BLaER1 treated with 17β-estradiol and CSF1 and Interleukin-3, amounts not matched to agents 10 nM and 100 nM (cell line): ENCODE results near the gene CMTR1.

Experiments
- H3K27ac ChIP-seq, 11 experiments: shearing (Covaris generic); formaldehyde crosslinking; 2 replicates each; pipeline ENCODE4 v1.8.1; 2022
- H3K27me3 ChIP-seq, 11 experiments: shearing (Covaris generic); formaldehyde crosslinking; 2 replicates each; pipeline ENCODE4 v1.8.1; 2022
- H3K36me3 ChIP-seq, 11 experiments: shearing (Covaris generic); formaldehyde crosslinking; 2 replicates each; pipeline ENCODE4 v1.8.1; 2022
- H3K4me1 ChIP-seq, 10 experiments: shearing (Covaris generic); formaldehyde crosslinking; 2 replicates each; pipeline ENCODE4 v1.8.1; 2022
- H3K4me2 ChIP-seq, 11 experiments: shearing (Covaris generic); formaldehyde crosslinking; 2 replicates each; pipeline ENCODE4 v1.8.1; 2022
- H3K4me3 ChIP-seq, 10 experiments: shearing (Covaris generic); formaldehyde crosslinking; 2 replicates each; pipeline ENCODE4 v1.8.1; 2022
- H3K9ac ChIP-seq, 11 experiments: shearing (Covaris generic); formaldehyde crosslinking; 2 replicates each; pipeline ENCODE4 v1.8.1; 2022
- H3K9me3 ChIP-seq, 11 experiments: shearing (Covaris generic); formaldehyde crosslinking; replicated peaks in 1 of 11; 2 replicates each; pipeline ENCODE4 v1.8.1; 2022
- H4K20me1 ChIP-seq, 11 experiments: shearing (Covaris generic); formaldehyde crosslinking; 2 replicates each; pipeline ENCODE4 v1.8.1; 2022
- Cebpa-rat ChIP-seq, 11 experiments: shearing (Covaris generic); IDR thresholded peaks; 2 replicates each; pipeline ENCODE4 v1.8.1; 2022

The CMTR1 gene

DNA sequence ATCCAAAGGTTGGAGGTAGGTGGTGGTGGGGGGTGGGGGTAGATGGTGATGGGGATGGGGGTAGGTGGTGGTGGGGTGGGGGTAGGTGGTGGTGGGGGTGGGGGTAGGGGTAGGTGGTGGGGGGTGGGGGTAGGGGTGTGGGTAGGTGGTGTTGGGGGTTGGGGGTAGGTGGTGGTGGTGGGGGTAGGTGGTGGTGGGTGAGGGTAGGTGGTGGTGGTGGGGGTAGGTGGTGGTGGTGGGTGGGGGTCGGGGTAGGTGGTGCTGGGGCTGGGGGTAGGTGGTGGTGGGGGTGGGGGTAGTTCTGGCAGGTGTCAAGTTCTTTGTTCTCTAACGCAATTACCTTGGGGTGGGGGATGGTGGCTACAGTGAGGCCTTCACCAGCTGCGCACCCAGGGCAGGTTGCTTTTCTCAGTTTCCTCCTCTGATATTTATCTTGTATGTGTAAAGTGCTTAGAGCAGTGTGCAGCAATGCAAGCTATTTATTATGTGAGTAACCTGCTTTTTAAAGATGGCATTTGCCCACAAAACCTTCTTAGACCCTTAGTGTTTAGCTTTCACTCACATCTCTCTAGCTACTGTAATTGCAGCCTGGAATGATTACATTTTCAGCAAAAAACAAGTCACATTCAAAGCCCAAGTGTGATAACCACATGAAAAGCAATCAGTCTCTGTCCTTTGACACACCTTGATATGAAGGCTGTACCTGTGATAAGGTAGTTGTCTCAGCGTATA is 74.8 kb downstream of the CMTR1 start:
- no peaks in the 10 kb centered on the region for H3K36me3 ChIP-seq
- peaks cover 26 to 49% (median 43%) of the 10 kb centered on the region in 10 experiments for H3K4me1 ChIP-seq
- H3K27me3 ChIP-seq = no peaks in the 10 kb centered on the region
- no peak overlapping the region for H3K4me3 ChIP-seq
- H4K20me1 ChIP-seq = no peaks in the 10 kb centered on the region
- no peak overlapping the region for H3K9ac ChIP-seq
- no peak overlapping the region for H3K27ac ChIP-seq
- H3K4me2 ChIP-seq = no peak overlapping the region
- TF ChIP-seq Cebpa-rat (IDR thresholded peaks at IDR 0.05) = no peak
- no peaks in the 10 kb centered on the region for H3K9me3 ChIP-seq

DNA sequence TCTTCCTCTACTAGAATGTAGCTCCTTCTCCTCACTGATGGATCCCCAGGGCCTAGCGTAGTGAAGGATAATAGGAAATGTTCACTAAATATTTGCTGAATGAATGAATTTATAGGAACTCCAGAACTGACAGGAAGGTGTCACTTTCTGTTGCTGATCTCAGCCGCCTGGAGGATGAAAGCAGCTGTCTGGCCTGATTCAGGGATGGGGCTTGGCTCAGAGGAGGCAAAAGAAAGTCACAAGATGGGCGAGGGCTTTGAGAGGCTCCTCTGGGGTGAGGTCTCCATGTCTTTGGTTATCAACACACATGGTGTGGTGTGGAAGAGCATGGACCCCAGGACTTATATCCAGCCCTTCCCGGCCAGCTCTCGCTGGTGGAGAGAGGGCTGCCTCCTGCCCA is 78.2 kb downstream of the CMTR1 start:
- H3K4me2 ChIP-seq = peak overlapping the region in 7 of 11 experiments; percentile 21 to 99 (median 97); a peak in 5 of 22 replicates
- H3K27ac ChIP-seq = no peak overlapping the region
- H3K9me3 ChIP-seq = no peaks in the 10 kb centered on the region
- 0 out of 22 replicates have a peak overlapping the region, but pooled peaks of 1 of the 11 experiments have one; percentile 2 for H3K9ac ChIP-seq
- H3K36me3 ChIP-seq = no peaks in the 10 kb centered on the region
- H3K4me1 ChIP-seq = peaks cover 38 to 53% (median 52%) of the 10 kb centered on the region in 10 experiments
- no peaks in the 10 kb centered on the region for H3K27me3 ChIP-seq
- H4K20me1 ChIP-seq = no peaks in the 10 kb centered on the region
- H3K4me3 ChIP-seq = no peak overlapping the region
- no peak for TF ChIP-seq Cebpa-rat (IDR thresholded peaks at IDR 0.05)

DNA sequence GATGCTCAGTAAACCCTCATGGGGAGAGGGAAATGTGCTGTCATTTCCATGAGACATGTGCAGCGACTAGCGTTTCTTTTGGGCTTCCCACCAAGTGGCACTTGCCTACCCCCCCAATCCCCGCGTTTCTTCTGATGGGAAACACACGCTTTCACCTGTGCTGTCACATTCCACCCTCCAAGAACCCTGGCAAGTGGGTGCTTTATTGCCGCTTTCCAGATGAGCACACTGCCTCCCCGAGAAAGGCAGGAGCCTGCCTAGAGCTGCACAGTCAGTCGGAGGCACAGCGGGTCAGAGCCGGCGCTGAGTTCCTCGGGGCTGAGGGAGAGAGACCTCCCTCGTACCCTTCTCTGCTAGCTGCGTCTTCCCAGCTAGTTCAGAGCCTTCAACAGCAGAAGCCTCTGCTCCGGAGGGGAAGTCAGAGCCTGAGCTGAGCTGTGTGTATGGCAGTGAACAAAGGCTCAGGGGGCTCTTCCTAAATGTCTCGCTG is 78.9 kb downstream of the CMTR1 start:
- H3K9ac ChIP-seq = peak overlapping the region in 2 of 11 experiments; percentile 1 to 2; a peak in 2 of 22 replicates
- no peak overlapping the region for H3K4me3 ChIP-seq
- H3K27ac ChIP-seq = peak overlapping the region in 2 of 11 experiments; percentile 30 to 31; a peak in 2 of 22 replicates
- H3K4me1 ChIP-seq = peaks cover 46 to 60% (median 59%) of the 10 kb centered on the region in 10 experiments
- no peak for TF ChIP-seq Cebpa-rat (IDR thresholded peaks at IDR 0.05)
- peak overlapping the region in 9 of 11 experiments; percentile 87 to 99 (median 97); a peak in 16 of 22 replicates for H3K4me2 ChIP-seq
- H3K9me3 ChIP-seq = no peaks in the 10 kb centered on the region
- no peaks in the 10 kb centered on the region for H4K20me1 ChIP-seq
- H3K36me3 ChIP-seq = no peaks in the 10 kb centered on the region
- H3K27me3 ChIP-seq = no peaks in the 10 kb centered on the region

DNA sequence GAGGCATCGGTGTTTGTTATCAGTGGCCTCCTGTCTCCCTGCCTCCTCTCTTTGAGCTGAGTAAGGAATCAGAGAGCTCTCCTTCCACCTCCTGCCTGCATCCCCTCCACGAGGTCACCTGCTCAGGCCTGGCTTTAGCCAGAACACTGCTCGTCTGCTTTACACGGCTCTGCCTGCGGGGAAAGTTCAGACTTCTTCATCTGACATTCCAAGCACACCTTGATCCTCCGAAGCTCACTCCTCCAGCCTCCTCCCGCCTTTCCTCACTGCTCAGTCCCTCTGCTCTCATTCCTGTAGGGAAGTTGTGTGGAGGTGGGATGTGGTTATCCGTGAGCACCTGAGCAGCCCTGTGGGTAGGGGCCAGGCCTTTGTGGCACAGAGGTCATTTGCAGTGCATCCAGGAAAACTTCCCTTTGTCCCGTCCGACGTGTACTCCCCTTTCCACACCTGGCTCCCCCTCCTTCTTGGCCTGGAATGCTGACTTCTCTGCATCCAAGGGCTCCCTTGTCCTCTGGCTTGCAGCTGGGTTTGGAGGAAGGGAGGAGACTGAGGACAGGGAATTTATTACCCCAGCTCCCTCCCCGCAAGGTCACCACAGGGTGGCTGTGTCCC is 79.5 kb downstream of the CMTR1 start:
- Histone ChIP-seq H3K36me3 (no peaks in the 10 kb centered on the region), H3K27me3 (no peaks in the 10 kb centered on the region), H3K4me1 (peaks cover 51 to 66% (median 65%) of the 10 kb centered on the region in 10 experiments), H3K9me3 (no peaks in the 10 kb centered on the region), H3K4me2 (peak overlapping the region; percentile 64 to 99 (median 96)), H3K9ac (peak overlapping the region in 4 of 11 experiments; percentile 14 to 40 (median 28); a peak in 3 of 22 replicates), H3K4me3 (no peak overlapping the region; a peak in 1 of 20 replicates), H3K27ac (peak overlapping the region in 5 of 11 experiments; percentile 21 to 96 (median 26); a peak in 6 of 22 replicates), H4K20me1 (no peaks in the 10 kb centered on the region; a peak in 1 of 22 replicates)
- TF ChIP-seq Cebpa-rat (IDR thresholded peaks at IDR 0.05) = no peak

DNA sequence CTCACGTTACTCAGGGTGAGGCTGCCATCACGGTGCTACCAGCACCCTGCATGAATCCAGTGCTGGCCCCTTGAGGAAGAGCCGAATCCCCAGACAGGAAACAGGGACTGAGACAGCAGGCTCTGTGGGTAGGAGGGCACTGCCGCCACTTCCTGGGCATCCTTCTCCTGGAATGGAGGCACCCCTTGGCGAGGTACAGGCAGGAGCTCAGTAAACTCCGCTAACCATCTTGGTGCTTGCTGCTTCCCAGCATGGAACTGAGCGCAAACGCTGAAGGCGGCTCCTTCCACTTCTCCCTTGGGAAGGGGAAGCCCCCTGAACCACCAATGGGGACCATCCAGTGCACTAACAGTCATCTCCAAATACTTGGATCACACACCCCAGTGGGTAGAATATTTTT is 80.1 kb downstream of the CMTR1 start:
- H3K9ac ChIP-seq = peak overlapping the region in 5 of 11 experiments; percentile 14 to 54 (median 32); a peak in 6 of 22 replicates
- peak overlapping the region in 1 of 10 experiments; percentile 23; a peak in 2 of 20 replicates for H3K4me3 ChIP-seq
- no peak for TF ChIP-seq Cebpa-rat (IDR thresholded peaks at IDR 0.05)
- peaks cover 58 to 72% (median 71%) of the 10 kb centered on the region in 10 experiments for H3K4me1 ChIP-seq
- no peaks in the 10 kb centered on the region for H3K36me3 ChIP-seq
- no peaks in the 10 kb centered on the region; a peak in 1 of 22 replicates for H4K20me1 ChIP-seq
- peak overlapping the region in 6 of 11 experiments; percentile 16 to 96 (median 24); a peak in 9 of 22 replicates for H3K27ac ChIP-seq
- H3K27me3 ChIP-seq = no peaks in the 10 kb centered on the region
- no peaks in the 10 kb centered on the region for H3K9me3 ChIP-seq
- H3K4me2 ChIP-seq = peak overlapping the region; percentile 64 to 99 (median 96)

DNA sequence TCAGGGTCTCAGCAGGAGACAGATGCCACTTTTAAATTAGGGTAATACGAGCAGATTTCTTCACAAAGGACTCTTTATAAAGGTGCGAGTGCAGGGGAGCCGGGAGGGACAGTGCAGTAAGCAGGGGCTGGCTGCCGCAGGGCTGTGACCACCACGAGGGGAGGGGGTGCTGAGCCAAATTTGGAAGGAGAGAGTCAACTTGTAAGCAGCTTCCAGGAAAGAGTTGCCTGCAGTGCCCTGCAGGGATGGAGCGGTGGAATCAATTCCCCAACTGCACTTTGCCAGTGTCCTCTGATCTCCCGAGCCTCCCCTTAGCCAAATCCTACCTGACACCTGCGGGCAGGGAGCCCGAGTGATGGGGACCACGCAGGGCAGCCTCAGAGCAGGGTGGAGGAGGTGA is 80.6 kb downstream of the CMTR1 start:
- H3K36me3 ChIP-seq = no peaks in the 10 kb centered on the region
- H3K4me3 ChIP-seq = no peak overlapping the region; a peak in 1 of 20 replicates
- TF ChIP-seq Cebpa-rat (IDR thresholded peaks at IDR 0.05) = no peak
- H3K4me1 ChIP-seq = peaks cover 62 to 76% (median 76%) of the 10 kb centered on the region in 10 experiments
- H3K27ac ChIP-seq = peak overlapping the region in 4 of 11 experiments; percentile 16 to 96 (median 60); a peak in 5 of 22 replicates
- peak overlapping the region in 2 of 11 experiments; percentile 32 to 54; a peak in 2 of 22 replicates for H3K9ac ChIP-seq
- no peaks in the 10 kb centered on the region for H3K9me3 ChIP-seq
- peak overlapping the region; percentile 64 to 99 (median 96) for H3K4me2 ChIP-seq
- no peaks in the 10 kb centered on the region; a peak in 1 of 22 replicates for H4K20me1 ChIP-seq
- H3K27me3 ChIP-seq = no peaks in the 10 kb centered on the region

DNA sequence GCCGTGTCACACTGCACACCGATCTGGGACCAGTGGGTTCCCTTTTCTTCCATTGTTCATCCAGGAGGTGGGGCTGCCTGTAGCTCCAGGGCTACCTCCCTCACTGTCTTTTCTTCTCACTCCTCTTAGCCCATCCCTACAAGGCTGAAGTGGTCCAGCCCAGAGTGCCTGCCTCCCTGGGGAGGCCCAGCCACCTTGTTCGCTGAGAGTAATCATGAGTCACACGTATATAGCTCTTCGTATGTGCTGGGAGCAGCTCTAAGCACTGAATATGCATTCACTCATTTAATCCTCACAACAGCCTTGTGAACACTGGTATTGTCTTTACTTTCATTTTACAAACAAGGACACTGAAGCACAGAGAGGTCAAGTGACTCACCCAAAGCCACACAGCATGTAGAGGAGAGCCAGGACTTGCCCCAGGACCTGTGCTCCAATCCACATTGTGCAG is 81.3 kb downstream of the CMTR1 start:
- H3K27ac ChIP-seq = peak overlapping the region in 9 of 11 experiments; percentile 14 to 96 (median 87); a peak in 17 of 22 replicates
- peaks cover 0 to 5% (median 3%) of the 10 kb centered on the region in 11 experiments; a peak in 10 of 22 replicates for H3K9me3 ChIP-seq
- H3K36me3 ChIP-seq = no peaks in the 10 kb centered on the region
- H4K20me1 ChIP-seq = no peaks in the 10 kb centered on the region; a peak in 1 of 22 replicates
- peak overlapping the region; percentile 54 to 99 (median 96) for H3K4me2 ChIP-seq
- no peaks in the 10 kb centered on the region for H3K27me3 ChIP-seq
- TF ChIP-seq Cebpa-rat (IDR thresholded peaks at IDR 0.05) = no peak
- H3K9ac ChIP-seq = peak overlapping the region in 9 of 11 experiments; percentile 10 to 85 (median 81); a peak in 16 of 22 replicates
- peaks cover 62 to 84% (median 83%) of the 10 kb centered on the region in 10 experiments for H3K4me1 ChIP-seq
- H3K4me3 ChIP-seq = peak overlapping the region in 6 of 10 experiments; percentile 4 to 52 (median 38); a peak in 4 of 20 replicates

DNA sequence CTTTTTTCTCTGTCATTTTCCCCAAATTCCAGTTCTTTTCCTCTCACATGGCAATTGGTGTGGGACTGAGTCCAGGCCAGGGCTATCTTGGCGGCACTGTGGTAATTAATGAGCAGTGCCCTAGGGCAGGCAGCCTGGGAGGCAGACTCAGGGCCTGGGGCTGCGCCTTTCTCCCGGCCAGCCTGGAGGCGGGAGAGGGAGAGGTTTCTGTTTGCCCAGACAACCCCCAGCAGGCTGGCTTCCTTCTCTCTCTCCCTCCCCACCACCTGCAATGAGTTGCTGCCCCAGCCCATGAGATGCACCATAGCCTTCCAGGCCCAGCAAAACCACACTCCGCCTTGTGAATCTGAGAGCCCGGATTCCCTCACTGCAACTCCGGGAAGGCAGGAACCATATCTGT is 81.8 kb downstream of the CMTR1 start:
- Histone ChIP-seq H3K27ac (peak overlapping the region in 9 of 11 experiments; percentile 14 to 96 (median 87); a peak in 17 of 22 replicates), H3K27me3 (no peaks in the 10 kb centered on the region), H3K4me1 (peaks cover 62 to 87% (median 86%) of the 10 kb centered on the region in 10 experiments), H3K4me3 (peak overlapping the region in 6 of 10 experiments; percentile 4 to 52 (median 38); a peak in 7 of 20 replicates), H3K9ac (peak overlapping the region in 9 of 11 experiments; percentile 10 to 85 (median 81); a peak in 17 of 22 replicates), H3K4me2 (peak overlapping the region; percentile 54 to 99 (median 96)), H3K36me3 (no peaks in the 10 kb centered on the region), H4K20me1 (no peaks in the 10 kb centered on the region; a peak in 1 of 22 replicates), H3K9me3 (peaks cover 0 to 8% (median 6%) of the 10 kb centered on the region in 11 experiments; a peak in 10 of 22 replicates)
- TF ChIP-seq Cebpa-rat (IDR thresholded peaks at IDR 0.05) = no peak
